Activated naive CD8-positive, alpha-beta T cell treated with anti-CD3 and anti-CD28 coated beads, Interleukin-2, amount 50 U/mL, for 16 hours (primary cell): ENCODE measurements around the gene MEF2C.
"Not testable (repeated sequence)": the region's sequence is repeated elsewhere in the genome, so short reads cannot be mapped to it uniquely, and the experiment has no call there.

ENCODE experiments used
- DNase-seq: peaks from one replicate; pipeline ENCODE4 v3.0.0-alpha.2; 2020; ENCODE audit warnings: low read depth, low spot score

Gene MEF2C

DNA sequence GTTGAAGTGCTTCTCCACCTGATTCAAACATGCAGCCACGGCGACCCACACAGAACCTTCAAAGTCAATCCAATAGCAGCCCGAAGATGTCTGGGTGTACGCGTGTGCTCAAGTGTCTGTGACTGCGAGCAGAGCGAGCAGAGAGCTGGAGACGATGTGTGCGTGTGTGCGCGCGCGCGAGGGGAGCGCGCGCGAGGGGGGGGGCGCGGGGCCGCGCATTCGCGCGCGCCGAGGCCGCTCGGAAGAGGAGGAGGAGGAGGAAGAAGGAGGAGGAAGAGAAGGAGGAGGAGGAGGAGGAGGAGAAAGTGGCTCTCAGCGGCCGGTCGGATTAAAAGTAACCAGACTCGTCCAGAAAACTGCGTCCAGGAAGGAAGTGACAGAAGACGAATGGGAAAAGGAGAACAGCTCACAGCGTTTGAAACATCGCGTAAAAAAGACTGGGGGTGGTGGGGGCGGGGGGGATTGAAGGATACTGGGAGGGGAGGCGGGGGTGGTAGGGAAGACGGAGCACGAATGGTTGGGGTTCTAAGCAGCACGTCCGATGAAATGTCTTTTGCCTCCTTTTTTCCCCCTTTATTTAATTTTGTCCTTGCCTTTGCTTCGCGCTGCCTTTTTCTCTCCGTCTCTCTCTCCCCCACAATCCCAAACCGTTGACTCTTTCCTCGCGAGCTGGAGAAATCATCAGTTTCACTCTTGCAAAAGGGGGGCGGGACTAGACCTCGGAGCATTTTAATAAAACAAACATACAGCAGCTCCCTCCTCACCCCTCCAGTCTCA lies at the start of gene MEF2C:
MEF2C (minus strand) TSS at position 126 of the 777 bp plus-strand sequence. CDS start 59,396 bp downstream, outside the sequence.
- no peak for DNase-seq

GRCh38 chr5:88932541-88932940 lies 49.6 kb upstream of the MEF2C start:
- DNase-seq, result no peak

GRCh38 chr5:88930335-88930734 lies 47.4 kb upstream of the MEF2C start:
- no peak for DNase-seq

DNA sequence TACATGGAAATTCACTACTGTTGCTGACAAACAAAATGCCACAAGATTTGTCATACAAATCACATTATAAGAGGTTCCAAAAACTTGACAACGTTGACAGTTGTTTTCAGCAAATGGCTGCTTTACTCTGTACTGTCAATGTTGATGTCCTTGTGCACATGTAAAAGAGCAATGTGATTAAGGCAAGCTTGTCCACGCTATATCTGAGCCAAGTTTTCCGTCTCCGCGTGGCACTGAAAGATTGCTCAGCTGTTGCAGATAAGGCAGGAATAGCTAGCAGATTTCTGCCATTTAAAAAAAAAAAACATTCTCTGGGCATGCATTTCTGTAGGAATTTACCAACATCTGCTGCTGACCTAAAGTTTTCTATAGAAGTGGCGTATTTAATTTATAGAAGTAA lies 46.4 kb upstream of the MEF2C start:
- DNase-seq, result no peak

DNA sequence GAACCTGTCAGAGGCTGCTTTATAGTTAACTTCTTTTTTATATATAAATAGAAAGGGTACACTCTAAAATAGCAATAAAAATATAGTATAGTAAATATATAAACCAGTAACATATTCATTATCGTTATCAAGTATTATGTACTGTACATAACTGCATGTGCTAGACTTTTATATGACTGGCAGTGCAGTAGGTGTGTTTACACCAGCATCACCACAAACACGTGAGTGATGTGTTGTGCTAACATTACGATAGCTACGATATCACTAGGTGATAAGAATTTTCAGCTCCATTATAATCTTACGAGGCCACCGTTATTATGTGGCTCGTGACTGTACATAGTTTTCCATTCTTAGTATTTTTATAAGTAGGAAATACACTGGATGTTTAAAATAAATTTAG lies 43.8 kb upstream of the MEF2C start:
- no peak for DNase-seq

DNA sequence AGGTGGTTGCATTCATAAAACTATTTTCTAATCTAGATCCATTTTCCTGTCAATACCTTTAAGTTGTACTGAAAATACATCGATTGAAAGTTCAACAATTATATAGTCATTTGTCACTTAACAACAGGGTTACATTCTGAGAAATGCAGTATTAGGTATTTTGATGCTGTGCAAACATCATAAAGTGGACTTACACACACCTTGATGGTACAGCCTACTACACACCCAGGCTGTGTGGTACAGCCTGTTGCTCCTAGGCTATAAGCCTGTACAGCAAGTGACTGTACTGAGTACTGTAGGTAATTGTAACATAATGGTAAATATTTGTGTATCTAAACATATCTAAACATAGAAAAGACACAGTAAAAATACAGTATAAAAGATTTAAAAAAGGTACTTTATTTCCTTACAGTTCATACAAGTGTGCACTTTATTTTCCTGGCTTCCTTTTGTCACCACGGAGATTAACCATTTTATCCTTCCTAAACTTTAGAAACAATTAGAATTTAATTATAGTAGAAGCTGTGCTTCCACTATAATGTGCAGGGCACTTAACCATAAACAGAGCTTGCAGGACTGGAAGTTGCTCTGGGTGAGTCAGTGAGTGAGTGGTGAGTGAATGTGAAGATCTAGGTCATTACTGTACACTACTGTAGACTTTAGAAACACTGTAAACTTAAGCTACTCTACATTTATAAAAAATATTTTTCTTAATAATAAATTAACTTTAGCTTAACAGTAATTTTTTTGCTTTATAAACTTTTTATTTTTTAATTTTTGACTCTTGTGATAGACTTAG lies 42.9 kb upstream of the MEF2C start:
- DNase-seq, result no peak

GRCh38 chr5:88924330-88924657 lies 41.3 kb upstream of the MEF2C start:
- DNase-seq, result no peak

DNA sequence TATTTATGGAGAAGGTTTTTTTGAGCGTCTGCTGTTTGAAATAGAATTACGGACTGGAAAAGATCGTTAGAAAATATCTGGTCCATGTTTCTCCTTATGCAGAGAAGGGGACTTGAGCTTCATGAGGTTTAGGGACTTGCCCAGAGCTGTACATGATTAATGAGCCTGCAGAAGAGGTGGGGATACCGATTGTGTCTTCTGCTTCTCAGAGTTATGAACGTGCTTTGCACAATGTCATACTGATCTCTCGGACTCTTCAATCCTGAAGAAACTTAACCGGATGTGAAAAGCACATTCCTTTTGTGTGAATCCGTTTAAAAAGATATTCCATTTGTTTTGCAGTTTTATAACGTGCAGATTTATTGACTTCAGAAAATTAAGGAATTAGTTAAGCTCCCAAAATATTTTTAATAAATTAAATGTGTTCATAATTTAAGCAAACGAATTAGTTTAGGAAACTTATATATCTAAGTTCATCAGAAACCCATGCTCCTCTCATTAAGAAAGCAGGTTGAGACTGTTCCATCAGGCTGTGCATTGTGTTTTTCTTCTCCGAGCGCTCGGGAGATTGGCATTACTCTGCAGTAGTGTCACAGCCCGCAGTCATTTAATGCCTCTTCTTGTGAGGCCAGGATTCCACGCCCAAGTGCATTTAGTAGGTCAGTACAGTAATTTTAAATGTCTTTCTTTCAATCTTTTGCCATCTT lies 40.8 kb upstream of the MEF2C start:
- no peak for DNase-seq

DNA sequence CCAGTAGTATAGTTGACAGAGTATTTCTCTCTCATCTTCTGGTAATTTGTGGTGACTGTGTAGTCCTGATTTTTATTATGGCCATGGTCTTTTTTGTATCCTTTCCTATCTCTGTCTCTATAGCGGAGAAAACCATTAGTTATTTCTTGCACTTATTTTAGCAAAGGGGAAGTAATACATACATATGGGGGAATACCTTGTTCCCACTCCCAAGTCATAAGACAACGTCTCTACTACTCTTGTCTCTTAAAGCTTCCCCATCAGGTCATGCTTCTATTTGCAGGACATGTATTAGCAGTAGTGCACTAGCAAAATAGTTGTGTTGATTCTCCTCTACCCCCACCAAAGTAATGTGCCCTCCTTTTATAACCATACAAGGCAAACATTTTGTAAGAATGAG lies 29.8 kb upstream of the MEF2C start:
- DNase-seq, result not testable (repeated sequence)

- DNase-seq, result not testable (repeated sequence)
These were observed 28.1 kb upstream of the MEF2C start for GRCh38 chr5:88911059-88911572.

GRCh38 chr5:88904478-88904877 lies 21.5 kb upstream of the MEF2C start:
- not testable (repeated sequence) for DNase-seq

GRCh38 chr5:88903966-88904365 lies 21.0 kb upstream of the MEF2C start:
- DNase-seq, result not testable (repeated sequence)

DNA sequence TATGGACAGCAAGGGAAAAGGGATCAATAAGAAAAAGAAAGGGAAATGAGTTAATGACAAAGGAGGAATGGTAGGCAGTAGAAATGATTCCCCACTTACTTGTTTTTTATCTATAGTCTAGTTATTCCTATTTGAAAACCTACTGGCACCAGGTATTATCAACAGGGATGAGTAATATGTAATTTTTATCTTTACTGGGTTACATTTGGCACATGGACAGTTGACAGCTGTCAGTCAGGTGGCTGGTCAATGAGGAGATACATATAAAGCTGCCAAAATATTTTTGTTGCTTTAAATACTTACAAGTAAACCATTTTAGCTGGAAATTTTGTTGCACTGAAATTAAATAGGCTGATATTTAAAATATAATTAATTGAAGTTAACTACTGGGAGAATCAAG lies 18.1 kb upstream of the MEF2C start:
- not testable (repeated sequence) for DNase-seq

DNA sequence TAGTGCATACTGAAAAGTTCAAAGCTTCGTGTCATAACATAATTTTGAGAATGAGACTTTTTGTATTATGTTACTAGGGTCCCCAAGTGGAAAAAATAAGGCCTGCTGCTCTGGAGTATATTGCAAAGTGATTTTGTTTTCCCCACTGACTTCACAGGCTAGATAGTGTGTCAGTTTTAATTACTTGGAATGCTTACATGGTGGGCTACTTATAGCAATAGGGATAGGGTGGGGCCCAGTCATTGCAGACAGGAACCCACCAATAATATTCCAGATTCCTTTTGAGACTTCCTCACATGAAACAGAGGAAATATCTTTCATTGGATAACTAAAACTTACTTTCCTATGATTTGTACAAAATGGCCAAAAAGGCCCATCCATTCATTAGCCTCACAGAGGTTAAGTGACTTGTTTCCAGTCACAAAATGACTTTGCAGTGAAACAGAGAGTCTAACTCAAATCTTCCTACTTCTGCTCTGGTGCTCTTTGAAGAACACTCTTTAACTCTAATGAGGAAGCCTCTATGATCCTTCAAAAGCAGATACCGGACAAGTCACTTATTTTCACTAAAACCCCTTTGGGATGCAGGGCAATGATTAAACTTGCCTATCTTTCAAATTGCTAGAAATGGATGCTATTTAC lies 16.2 kb upstream of the MEF2C start:
- no peak for DNase-seq

DNA sequence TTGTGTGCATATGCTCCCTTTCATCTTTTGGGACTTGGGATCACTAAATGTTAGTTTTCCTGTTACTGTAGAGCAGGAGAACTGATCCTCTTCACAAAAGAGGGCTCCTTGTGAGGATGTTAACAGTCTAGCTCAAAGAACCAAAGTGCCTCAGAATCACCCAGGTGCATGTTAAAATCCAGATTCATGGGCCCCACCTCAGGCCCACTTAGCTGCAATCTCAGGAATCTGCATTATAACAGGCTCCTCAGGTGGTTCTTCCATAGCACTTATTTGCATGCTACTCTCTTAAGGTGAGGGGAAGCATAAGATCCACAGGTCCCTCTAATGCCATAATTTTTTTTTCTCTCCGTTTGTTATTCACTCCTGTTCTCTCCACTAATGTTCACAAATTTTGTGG lies 14.8 kb upstream of the MEF2C start:
- DNase-seq, result no peak

DNA sequence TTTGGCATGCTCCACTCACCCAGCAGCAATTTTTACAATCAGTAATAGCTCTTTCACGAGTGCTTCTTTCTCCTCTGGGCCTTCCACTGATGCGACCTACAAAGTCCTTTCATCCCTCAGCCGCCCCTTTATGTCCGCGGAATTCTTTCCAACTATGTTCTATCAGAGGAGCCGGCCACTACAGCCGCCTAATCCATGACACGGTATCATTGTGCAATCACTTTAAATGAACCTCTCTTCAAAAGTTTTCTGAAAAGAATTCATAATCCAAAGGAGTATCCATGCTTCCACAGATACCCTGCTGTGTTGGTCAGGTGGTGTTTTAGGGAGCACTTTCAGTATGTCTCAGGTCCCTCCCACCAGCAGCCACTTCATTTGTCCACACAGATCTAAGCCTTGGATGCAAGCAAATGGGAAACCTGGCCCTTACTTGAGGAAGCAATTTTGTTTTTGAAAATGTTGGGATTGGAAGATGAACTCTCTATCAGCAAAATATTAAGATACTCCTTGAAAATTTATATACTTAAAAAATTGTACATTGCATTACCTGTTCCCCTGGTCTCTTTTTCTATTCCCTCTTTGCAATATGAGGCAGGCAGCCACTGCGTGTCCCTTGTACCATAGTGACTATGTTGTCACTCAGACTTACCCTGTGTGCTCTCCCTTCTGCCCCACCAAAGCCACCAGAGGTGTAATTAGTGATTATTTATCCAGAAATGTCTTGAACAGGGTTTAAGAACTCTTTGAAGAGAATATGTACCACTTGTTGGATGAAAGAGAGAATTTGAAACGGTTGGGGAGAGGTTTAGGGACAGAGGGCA lies 12.9 kb upstream of the MEF2C start:
- DNase-seq, result no peak

DNA sequence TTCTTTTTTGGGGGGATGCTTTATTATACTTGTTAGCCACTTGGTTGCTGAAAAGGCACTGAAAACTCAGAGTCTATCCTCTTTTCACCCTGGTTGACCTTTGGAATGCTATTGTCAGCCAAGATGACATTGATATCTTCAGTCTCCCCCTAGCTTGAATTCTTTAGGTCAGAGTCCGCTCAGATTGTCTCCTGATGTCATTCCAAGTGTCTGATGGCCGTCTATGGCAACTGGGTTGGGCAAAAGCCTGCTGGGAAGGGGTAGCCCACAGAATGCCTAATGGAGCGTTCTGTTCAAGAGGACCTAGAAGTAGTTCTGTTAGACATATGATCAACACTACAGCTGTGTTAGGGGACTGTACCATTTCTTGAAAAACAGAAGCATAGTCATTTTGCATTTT lies 9.7 kb upstream of the MEF2C start:
- DNase-seq, result no peak

DNA sequence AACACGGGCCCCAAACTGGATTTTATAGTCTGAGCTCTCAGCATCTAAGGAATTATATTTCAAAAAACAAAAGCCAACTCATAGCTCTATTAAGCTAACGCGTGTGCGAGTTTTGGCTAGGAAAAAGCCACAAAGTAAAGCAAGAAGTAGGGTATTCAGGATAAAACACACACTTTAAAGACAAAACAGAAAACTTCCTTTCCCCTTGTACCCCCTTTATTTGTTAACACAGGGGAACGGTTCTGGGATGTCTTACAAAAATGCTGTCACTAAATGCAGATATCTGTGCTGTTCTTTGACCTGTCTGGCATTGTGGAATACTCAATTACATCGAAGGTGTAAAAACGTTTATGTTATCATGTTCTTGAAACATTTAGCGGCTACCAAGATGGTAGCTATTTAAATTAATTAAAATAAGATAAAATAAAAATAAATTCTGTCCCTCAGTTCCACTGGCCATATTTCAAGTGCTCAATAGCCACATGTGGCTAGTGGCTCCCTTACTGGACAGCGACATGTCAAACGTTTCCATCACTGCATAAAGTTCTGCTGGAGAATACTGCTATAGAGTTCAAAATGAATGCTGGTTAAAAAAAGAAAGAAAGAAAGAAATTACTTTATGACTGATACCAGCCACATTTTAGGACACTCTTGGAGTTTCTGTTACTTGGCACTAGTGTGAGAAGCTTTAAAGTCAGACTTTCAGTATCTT lies 7.2 kb upstream of the MEF2C start:
- DNase-seq, result no peak

GRCh38 chr5:88889189-88890069 lies 6.4 kb upstream of the MEF2C start:
- no peak for DNase-seq
